HepG2 (cell line): ENCODE results near the gene AMBRA1. TPM values are rescaled to one million over a fixed set of nuclear protein-coding genes. Genes with fewer than 3 reads are reported as not detected.
A peak's percentile ranks its signal among the peaks of the same experiment; 100 is the strongest.

Experiments
- ADNP ChIP-seq: sonication (generic); formaldehyde crosslinking; IDR thresholded peaks from 2 replicates; pipeline ENCODE4 v1.4.0; 2020; ENCODE audit warnings: missing genetic modification reagents
- ASH2L ChIP-seq: fragments of 300-600, 200-600 bp; sonication (generic); IDR thresholded peaks from 2 replicates; pipeline ENCODE4 v1.7.0; 2017; ENCODE audit warnings: low read depth, mild to moderate bottlenecking, moderate library complexity, mixed read lengths, low read length; ENCODE audit not compliant: insufficient read length
- HNF4A ChIP-seq: sonication (generic); formaldehyde crosslinking; IDR thresholded peaks from 2 replicates; pipeline ENCODE4 v1.4.0; 2020; ENCODE audit warnings: missing genetic modification reagents
- HNRNPUL1 ChIP-seq: fragments of 200-400 bp; formaldehyde crosslinking; IDR thresholded peaks from 2 replicates; pipeline ENCODE4 v1.6.1; 2017; ENCODE audit warnings: low read depth, mild to moderate bottlenecking, low read length, moderate library complexity
- KLF13 ChIP-seq: sonication (generic); formaldehyde crosslinking; IDR thresholded peaks from 2 replicates; pipeline ENCODE4 v1.4.0; 2020; ENCODE audit warnings: mild to moderate bottlenecking, missing genetic modification reagents
- MLLT10 ChIP-seq: sonication (generic); formaldehyde crosslinking; IDR thresholded peaks from 2 replicates; pipeline ENCODE4 v1.4.0; 2020; ENCODE audit warnings: missing genetic modification reagents
- RFXAP ChIP-seq: sonication (generic); formaldehyde crosslinking; IDR thresholded peaks from 2 replicates; pipeline ENCODE4 v1.4.0; 2020; ENCODE audit warnings: missing genetic modification reagents, borderline replicate concordance
- SAFB2 ChIP-seq: sonication (generic); formaldehyde crosslinking; IDR thresholded peaks from 2 replicates; pipeline ENCODE4 v1.5.1; 2020; ENCODE audit warnings: missing genetic modification reagents, low read depth, mild to moderate bottlenecking, borderline replicate concordance
- SP2 ChIP-seq: sonication (generic); formaldehyde crosslinking; IDR thresholded peaks from 2 replicates; pipeline ENCODE4 v1.5.1; 2020; ENCODE audit warnings: mild to moderate bottlenecking, missing genetic modification reagents
- TOPORS ChIP-seq: sonication (generic); formaldehyde crosslinking; IDR thresholded peaks from 2 replicates; pipeline ENCODE4 v1.8.0; 2023; ENCODE audit warnings: mild to moderate bottlenecking, missing genetic modification reagents
- ZNF354B ChIP-seq: sonication (generic); formaldehyde crosslinking; IDR thresholded peaks from 2 replicates; pipeline ENCODE4 v1.8.0; 2022; ENCODE audit warnings: mild to moderate bottlenecking, missing genetic modification reagents
- ZNF598 ChIP-seq: sonication (generic); formaldehyde crosslinking; IDR thresholded peaks from 2 replicates; pipeline ENCODE4 v1.5.1; 2020; ENCODE audit warnings: mild to moderate bottlenecking, missing genetic modification reagents, borderline replicate concordance
- ZNF614 ChIP-seq: IDR thresholded peaks from 2 replicates; pipeline ENCODE4 v1.6.1; 2018; ENCODE audit warnings: missing biosample characterization, missing genetic modification reagents, inconsistent platforms, borderline replicate concordance
- ZNF816 ChIP-seq: sonication (generic); formaldehyde crosslinking; IDR thresholded peaks from 2 replicates; pipeline ENCODE4 v1.8.0; 2022; ENCODE audit warnings: missing genetic modification reagents, mild to moderate bottlenecking, borderline replicate concordance
- ZSCAN31 ChIP-seq: sonication (generic); formaldehyde crosslinking; IDR thresholded peaks from 2 replicates; pipeline ENCODE4 v1.5.0; 2020; ENCODE audit warnings: low read depth, mild to moderate bottlenecking, missing genetic modification reagents
- polyA plus RNA-seq, 8 experiments: library from polyadenylated mRNA; depleted of rRNA in 3 of 8; stranded (reverse) in 7 of 8; unstranded in 1 of 8; fragments of >200 nt; fragmentation: Illumina TruSeq in 4 of 8; extraction: Trizol in 4 of 8; gene quantifications; 2 replicates each; pipeline versions ENCODE4 v1.2.1 to v1.2.3, GENCODE V29; 2011 to 2016; ENCODE audit warnings: low read depth in 4 of 8, missing spikeins in 1 of 8, mixed read lengths in 1 of 8; ENCODE audit not compliant: insufficient read depth in 1 of 8
- total RNA-seq, 5 experiments: library from RNA; depleted of rRNA; stranded (reverse); fragments of >200 nt; fragmentation: Illumina TruSeq; extraction: Trizol; gene quantifications; 2 replicates each; pipeline ENCODE4 v1.2.3, GENCODE V29; 2016; ENCODE audit warnings: low read depth in 1 of 5
- TF ChIP-seq, protein P1 (sequence below): sonication (generic); formaldehyde crosslinking; IDR thresholded peaks from 2 replicates; pipeline ENCODE4 v1.5.0; 2020; ENCODE audit warnings: mild to moderate bottlenecking, missing genetic modification reagents, borderline replicate concordance
- TF ChIP-seq, protein P2 (sequence below), 2 experiments: sonication (generic) in 1 of 2; formaldehyde crosslinking in 1 of 2; IDR thresholded peaks; 2 replicates each; pipeline versions ENCODE4 v1.6.1 to v1.9.0; 2014 to 2022; ENCODE audit warnings: antibody characterized with exemption in 1 of 2, borderline replicate concordance in 1 of 2, inconsistent platforms in 1 of 2, low read depth in 1 of 2, missing genetic modification reagents in 1 of 2
- TF ChIP-seq, protein P3 (sequence below): IDR thresholded peaks from 2 replicates; pipeline ENCODE4 v1.6.1; 2016; ENCODE audit warnings: low read depth, borderline replicate concordance

AMBRA1 gene
- total and polyA plus RNA-seq, 2 of the 13 experiments (the other 11 are each of a cell fraction or from before 2014, with no cell fraction given) = 15.7 to 26.0 TPM

DNA sequence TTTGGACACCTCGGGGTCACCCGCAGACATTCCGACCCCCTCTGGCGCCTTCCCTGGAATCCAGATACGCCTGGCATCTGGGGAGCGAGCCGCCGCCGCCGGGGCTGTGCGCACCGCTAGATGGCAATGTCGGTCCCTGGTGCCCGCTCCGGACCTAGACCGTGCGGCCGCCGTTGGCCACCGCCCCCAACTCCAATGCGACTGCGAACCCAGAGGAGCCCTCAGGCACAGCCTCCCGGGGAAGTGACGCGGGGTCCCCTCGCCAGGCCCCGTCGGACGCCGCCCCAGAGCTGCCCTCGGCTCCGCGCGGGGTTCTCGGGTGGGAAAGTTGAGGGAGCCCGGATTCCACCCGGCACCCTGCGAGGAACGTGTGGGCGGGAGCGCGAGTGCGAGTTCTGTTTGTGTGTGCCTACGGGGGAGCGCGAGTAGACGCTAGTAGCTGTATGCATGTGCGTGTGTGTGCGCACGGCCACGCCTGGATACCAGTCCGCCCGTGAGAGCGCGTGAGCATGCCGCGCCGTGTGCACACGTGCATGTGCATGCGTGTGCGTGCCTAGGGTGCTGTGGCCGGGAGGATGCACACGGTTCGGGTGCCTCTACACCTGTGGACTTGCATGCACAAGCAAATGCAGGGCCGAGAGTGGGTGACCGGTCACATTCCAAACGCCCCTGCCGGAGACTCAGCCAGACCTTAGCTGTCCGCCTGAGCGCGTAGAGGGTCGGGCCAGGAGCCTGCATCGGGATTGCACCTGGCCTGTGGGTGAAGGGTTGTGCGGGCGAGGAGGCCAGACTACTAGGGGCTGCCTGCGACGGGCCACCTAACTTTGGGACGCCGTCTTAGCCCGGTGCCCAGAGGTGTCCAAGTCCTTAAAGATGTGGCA lies 204.1 kb downstream of the AMBRA1 start (continued):
- TF ChIP-seq, protein P1, sequence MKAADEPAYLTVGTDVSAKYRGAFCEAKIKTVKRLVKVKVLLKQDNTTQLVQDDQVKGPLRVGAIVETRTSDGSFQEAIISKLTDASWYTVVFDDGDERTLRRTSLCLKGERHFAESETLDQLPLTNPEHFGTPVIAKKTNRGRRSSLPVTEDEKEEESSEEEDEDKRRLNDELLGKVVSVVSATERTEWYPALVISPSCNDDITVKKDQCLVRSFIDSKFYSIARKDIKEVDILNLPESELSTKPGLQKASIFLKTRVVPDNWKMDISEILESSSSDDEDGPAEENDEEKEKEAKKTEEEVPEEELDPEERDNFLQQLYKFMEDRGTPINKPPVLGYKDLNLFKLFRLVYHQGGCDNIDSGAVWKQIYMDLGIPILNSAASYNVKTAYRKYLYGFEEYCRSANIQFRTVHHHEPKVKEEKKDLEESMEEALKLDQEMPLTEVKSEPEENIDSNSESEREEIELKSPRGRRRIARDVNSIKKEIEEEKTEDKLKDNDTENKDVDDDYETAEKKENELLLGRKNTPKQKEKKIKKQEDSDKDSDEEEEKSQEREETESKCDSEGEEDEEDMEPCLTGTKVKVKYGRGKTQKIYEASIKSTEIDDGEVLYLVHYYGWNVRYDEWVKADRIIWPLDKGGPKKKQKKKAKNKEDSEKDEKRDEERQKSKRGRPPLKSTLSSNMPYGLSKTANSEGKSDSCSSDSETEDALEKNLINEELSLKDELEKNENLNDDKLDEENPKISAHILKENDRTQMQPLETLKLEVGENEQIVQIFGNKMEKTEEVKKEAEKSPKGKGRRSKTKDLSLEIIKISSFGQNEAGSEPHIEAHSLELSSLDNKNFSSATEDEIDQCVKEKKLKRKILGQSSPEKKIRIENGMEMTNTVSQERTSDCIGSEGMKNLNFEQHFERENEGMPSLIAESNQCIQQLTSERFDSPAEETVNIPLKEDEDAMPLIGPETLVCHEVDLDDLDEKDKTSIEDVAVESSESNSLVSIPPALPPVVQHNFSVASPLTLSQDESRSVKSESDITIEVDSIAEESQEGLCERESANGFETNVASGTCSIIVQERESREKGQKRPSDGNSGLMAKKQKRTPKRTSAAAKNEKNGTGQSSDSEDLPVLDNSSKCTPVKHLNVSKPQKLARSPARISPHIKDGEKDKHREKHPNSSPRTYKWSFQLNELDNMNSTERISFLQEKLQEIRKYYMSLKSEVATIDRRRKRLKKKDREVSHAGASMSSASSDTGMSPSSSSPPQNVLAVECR (CRISPR knock-in tag) = peak; percentile 64; the same call in 1 of the 2 replicates
- TF ChIP-seq MLLT10 (CRISPR knock-in tag) (no peak), TOPORS (CRISPR knock-in tag) (no peak), ASH2L (peak; percentile 48), ZNF354B (CRISPR knock-in tag) (no peak), HNF4A (no peak), ADNP (CRISPR knock-in tag) (no peak), ZNF598 (CRISPR knock-in tag) (peak; percentile 74; the same call in 1 of the 2 replicates), ZNF816 (CRISPR knock-in tag) (no peak), SAFB2 (CRISPR knock-in tag) (0 out of 2 replicates have a peak, but pooled peaks have one; percentile 36), ZNF614 (CRISPR knock-in tag) (peak; percentile 21; the same call in 1 of the 2 replicates), KLF13 (CRISPR knock-in tag) (no peak), RFXAP (CRISPR knock-in tag) (peak; percentile 26; the same call in 1 of the 2 replicates), HNRNPUL1 (no peak), ZSCAN31 (0 out of 2 replicates have a peak, but pooled peaks have one; percentile 40), SP2 (CRISPR knock-in tag) (no peak)
- TF ChIP-seq, protein P2, sequence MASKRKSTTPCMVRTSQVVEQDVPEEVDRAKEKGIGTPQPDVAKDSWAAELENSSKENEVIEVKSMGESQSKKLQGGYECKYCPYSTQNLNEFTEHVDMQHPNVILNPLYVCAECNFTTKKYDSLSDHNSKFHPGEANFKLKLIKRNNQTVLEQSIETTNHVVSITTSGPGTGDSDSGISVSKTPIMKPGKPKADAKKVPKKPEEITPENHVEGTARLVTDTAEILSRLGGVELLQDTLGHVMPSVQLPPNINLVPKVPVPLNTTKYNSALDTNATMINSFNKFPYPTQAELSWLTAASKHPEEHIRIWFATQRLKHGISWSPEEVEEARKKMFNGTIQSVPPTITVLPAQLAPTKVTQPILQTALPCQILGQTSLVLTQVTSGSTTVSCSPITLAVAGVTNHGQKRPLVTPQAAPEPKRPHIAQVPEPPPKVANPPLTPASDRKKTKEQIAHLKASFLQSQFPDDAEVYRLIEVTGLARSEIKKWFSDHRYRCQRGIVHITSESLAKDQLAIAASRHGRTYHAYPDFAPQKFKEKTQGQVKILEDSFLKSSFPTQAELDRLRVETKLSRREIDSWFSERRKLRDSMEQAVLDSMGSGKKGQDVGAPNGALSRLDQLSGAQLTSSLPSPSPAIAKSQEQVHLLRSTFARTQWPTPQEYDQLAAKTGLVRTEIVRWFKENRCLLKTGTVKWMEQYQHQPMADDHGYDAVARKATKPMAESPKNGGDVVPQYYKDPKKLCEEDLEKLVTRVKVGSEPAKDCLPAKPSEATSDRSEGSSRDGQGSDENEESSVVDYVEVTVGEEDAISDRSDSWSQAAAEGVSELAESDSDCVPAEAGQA (IDR thresholded peaks at IDR 0.05; ENCODE audit: low read depth) = no peak
- TF ChIP-seq, protein P2 (CRISPR knock-in tag; IDR thresholded peaks at IDR 0.05; ENCODE audit: borderline replicate concordance) = no peak
- TF ChIP-seq, protein P3, sequence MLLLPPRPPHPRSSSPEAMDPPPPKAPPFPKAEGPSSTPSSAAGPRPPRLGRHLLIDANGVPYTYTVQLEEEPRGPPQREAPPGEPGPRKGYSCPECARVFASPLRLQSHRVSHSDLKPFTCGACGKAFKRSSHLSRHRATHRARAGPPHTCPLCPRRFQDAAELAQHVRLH = 0 out of 2 replicates have a peak, but pooled peaks have one; percentile 34
